Measurements from ENCODE around the gene CCDC88A. TPM values are rescaled to one million over a fixed set of nuclear protein-coding genes. Genes with fewer than 3 reads are reported as not detected.

Gene CCDC88A
- total RNA-seq, 1 experiment from 2014 or later = 21.6 TPM

- TF ChIP-seq CTCF (conservative IDR thresholded peaks at IDR 0.05; ENCODE audit: low read depth, low read length) (no peak), EZH2phosphoT487 (IDR thresholded peaks at IDR 0.05; ENCODE audit: borderline replicate concordance, low read length) (no peak), EZH2 (IDR thresholded peaks at IDR 0.05; ENCODE audit: low read length, unreplicated experiment) (no peak)
- no peaks in the 10 kb centered on the region for H3K9me2 ChIP-seq (replicated peaks; ENCODE audit: low read length)
- H2AFZ ChIP-seq (ENCODE audit: low read length) = no peak overlapping the region
- H3K9me3 ChIP-seq (ENCODE audit: low read length) = no peaks in the 10 kb centered on the region
- H3K4me2 ChIP-seq (ENCODE audit: low read length) = peak overlapping the region; percentile 44
- peaks cover 31% of the 10 kb centered on the region for H3K4me1 ChIP-seq (ENCODE audit: insufficient read depth, low read length)
- H3K27me3 ChIP-seq (ENCODE audit: low read length) = no peaks in the 10 kb centered on the region
- H3K27ac ChIP-seq (ENCODE audit: low read length) = no peak overlapping the region
- no peaks in the 10 kb centered on the region for H3F3A ChIP-seq (ENCODE audit: low read length, unreplicated experiment)
- intact Hi-C loops (cut with micrococcal nuclease) = no loop called here
- DNase-seq (peak; percentile 59), ATAC-seq (peak; percentile 77)
- H3K9ac ChIP-seq (ENCODE audit: low read length) = no peak overlapping the region
- POLR2A ChIA-PET (ENCODE audit: unreplicated experiment) = interaction anchor here (0.6 kb wide), 1 partner anchor 92 kb away, joined by 9 read pairs; no protein-coding TSS in a partner anchor
- H3K79me2 ChIP-seq (ENCODE audit: low read length) = no peaks in the 10 kb centered on the region
- 0 out of 2 replicates have a peak, but pooled peaks cover 2% of the 10 kb centered on the region for H3K36me3 ChIP-seq (ENCODE audit: low read depth, low read length)
- BruUV-seq (replicated peaks) = no TSS peak
- H4K20me1 ChIP-seq (ENCODE audit: low read length) = no peaks in the 10 kb centered on the region
- CTCF ChIA-PET = no interaction called here
- H3K4me3 ChIP-seq (ENCODE audit: low read length) = no peak overlapping the region
These were observed 110.2 kb downstream of the CCDC88A start for GRCh38 chr2:55309446-55309845.

GRCh38 chr2:55302241-55302640 lies 117.4 kb downstream of the CCDC88A start:
- intact Hi-C loops (cut with micrococcal nuclease) = no loop called here
- H3K4me1 ChIP-seq (ENCODE audit: insufficient read depth, low read length) = no peaks in the 10 kb centered on the region
- no peak overlapping the region for H2AFZ ChIP-seq (ENCODE audit: low read length)
- no peaks in the 10 kb centered on the region for H3K9me2 ChIP-seq (replicated peaks; ENCODE audit: low read length)
- no peaks in the 10 kb centered on the region for H3K79me2 ChIP-seq (ENCODE audit: low read length)
- ChIA-PET POLR2A (ENCODE audit: unreplicated experiment) (no interaction called here), CTCF (no interaction called here)
- no peak for ATAC-seq
- DNase-seq = no peak
- no peaks in the 10 kb centered on the region for H3K36me3 ChIP-seq (ENCODE audit: low read depth, low read length)
- no peak overlapping the region for H3K27ac ChIP-seq (ENCODE audit: low read length)
- no peaks in the 10 kb centered on the region for H3K9me3 ChIP-seq (ENCODE audit: low read length)
- H3F3A ChIP-seq (ENCODE audit: low read length, unreplicated experiment) = no peaks in the 10 kb centered on the region
- no peak overlapping the region for H3K4me3 ChIP-seq (ENCODE audit: low read length)
- no TSS peak for BruUV-seq (replicated peaks)
- no peaks in the 10 kb centered on the region for H3K27me3 ChIP-seq (ENCODE audit: low read length)
- TF ChIP-seq EZH2 (IDR thresholded peaks at IDR 0.05; ENCODE audit: low read length, unreplicated experiment) (no peak), CTCF (conservative IDR thresholded peaks at IDR 0.05; ENCODE audit: low read depth, low read length) (no peak), EZH2phosphoT487 (IDR thresholded peaks at IDR 0.05; ENCODE audit: borderline replicate concordance, low read length) (no peak)
- no peaks in the 10 kb centered on the region for H4K20me1 ChIP-seq (ENCODE audit: low read length)
- H3K4me2 ChIP-seq (ENCODE audit: low read length) = no peak overlapping the region
- no peak overlapping the region for H3K9ac ChIP-seq (ENCODE audit: low read length)

- intact Hi-C loops (cut with micrococcal nuclease) = no loop called here
- BruUV-seq (replicated peaks) = no TSS peak
These were observed 118.4 kb downstream of the CCDC88A start for GRCh38 chr2:55301277-55301676.

More at GRCh38 chr2:55301277-55301676, 118.4 kb downstream of the CCDC88A start:
- no peaks in the 10 kb centered on the region for H3K4me1 ChIP-seq (ENCODE audit: insufficient read depth, low read length)
- ChIA-PET POLR2A (ENCODE audit: unreplicated experiment) (no interaction called here), CTCF (no interaction called here)
- TF ChIP-seq EZH2 (IDR thresholded peaks at IDR 0.05; ENCODE audit: low read length, unreplicated experiment) (no peak), EZH2phosphoT487 (IDR thresholded peaks at IDR 0.05; ENCODE audit: borderline replicate concordance, low read length) (no peak), CTCF (conservative IDR thresholded peaks at IDR 0.05; ENCODE audit: low read depth, low read length) (no peak)
- no peaks in the 10 kb centered on the region for H3K36me3 ChIP-seq (ENCODE audit: low read depth, low read length)
- no peak for DNase-seq
- H3K4me3 ChIP-seq (ENCODE audit: low read length) = no peak overlapping the region
- no peaks in the 10 kb centered on the region for H3K9me3 ChIP-seq (ENCODE audit: low read length)
- H2AFZ ChIP-seq (ENCODE audit: low read length) = no peak overlapping the region
- no peaks in the 10 kb centered on the region for H4K20me1 ChIP-seq (ENCODE audit: low read length)
- H3K9me2 ChIP-seq (replicated peaks; ENCODE audit: low read length) = no peaks in the 10 kb centered on the region
- H3K27me3 ChIP-seq (ENCODE audit: low read length) = no peaks in the 10 kb centered on the region
- no peaks in the 10 kb centered on the region for H3K79me2 ChIP-seq (ENCODE audit: low read length)
- H3K27ac ChIP-seq (ENCODE audit: low read length) = no peak overlapping the region
- no peaks in the 10 kb centered on the region for H3F3A ChIP-seq (ENCODE audit: low read length, unreplicated experiment)
- no peak overlapping the region for H3K9ac ChIP-seq (ENCODE audit: low read length)
- no peak overlapping the region for H3K4me2 ChIP-seq (ENCODE audit: low read length)
- ATAC-seq = no peak
